Uterus (tissue), 2 donors: ENCODE data around the gene NHLRC2.

Experiments
- POLR2A ChIP-seq, 2 donors: fragments of 450-650 bp; IDR thresholded peaks; one replicate each; pipeline ENCODE4 v1.6.1; 2016; ENCODE audit warnings: antibody characterized with exemption in 2 of 2, mild to moderate bottlenecking in 1 of 2, moderate library complexity in 1 of 2
- TF ChIP-seq, protein P1 (sequence below), 4 experiments: fragments of 200-600 bp in 2 of 4; fragments of 450-650 bp in 2 of 4; sonication (generic) in 2 of 4; IDR thresholded peaks; one replicate each; pipeline ENCODE4 v1.5.1; 2016 to 2019; ENCODE audit warnings: antibody characterized with exemption in 4 of 4, mild to moderate bottlenecking in 2 of 4, moderate library complexity in 1 of 4

- TF ChIP-seq, protein P1, sequence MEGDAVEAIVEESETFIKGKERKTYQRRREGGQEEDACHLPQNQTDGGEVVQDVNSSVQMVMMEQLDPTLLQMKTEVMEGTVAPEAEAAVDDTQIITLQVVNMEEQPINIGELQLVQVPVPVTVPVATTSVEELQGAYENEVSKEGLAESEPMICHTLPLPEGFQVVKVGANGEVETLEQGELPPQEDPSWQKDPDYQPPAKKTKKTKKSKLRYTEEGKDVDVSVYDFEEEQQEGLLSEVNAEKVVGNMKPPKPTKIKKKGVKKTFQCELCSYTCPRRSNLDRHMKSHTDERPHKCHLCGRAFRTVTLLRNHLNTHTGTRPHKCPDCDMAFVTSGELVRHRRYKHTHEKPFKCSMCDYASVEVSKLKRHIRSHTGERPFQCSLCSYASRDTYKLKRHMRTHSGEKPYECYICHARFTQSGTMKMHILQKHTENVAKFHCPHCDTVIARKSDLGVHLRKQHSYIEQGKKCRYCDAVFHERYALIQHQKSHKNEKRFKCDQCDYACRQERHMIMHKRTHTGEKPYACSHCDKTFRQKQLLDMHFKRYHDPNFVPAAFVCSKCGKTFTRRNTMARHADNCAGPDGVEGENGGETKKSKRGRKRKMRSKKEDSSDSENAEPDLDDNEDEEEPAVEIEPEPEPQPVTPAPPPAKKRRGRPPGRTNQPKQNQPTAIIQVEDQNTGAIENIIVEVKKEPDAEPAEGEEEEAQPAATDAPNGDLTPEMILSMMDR (IDR thresholded peaks at IDR 0.05): no peak
- TF ChIP-seq POLR2A (IDR thresholded peaks at IDR 0.05): no peak
These were observed 15.3 kb downstream of the NHLRC2 start for GRCh38 chr10:113869789-113870188.
